Right kidney (tissue), 1 donor: ENCODE results near the gene AMMECR1.

Experiments used
- DNase-seq: peaks from one replicate; pipeline ENCODE4 v3.0.0-alpha.2; 2016

The AMMECR1 gene

GRCh38 chrX:110315551-110315950 lies 2.3 kb downstream of the AMMECR1 start:
- DNase-seq = no peak

DNA sequence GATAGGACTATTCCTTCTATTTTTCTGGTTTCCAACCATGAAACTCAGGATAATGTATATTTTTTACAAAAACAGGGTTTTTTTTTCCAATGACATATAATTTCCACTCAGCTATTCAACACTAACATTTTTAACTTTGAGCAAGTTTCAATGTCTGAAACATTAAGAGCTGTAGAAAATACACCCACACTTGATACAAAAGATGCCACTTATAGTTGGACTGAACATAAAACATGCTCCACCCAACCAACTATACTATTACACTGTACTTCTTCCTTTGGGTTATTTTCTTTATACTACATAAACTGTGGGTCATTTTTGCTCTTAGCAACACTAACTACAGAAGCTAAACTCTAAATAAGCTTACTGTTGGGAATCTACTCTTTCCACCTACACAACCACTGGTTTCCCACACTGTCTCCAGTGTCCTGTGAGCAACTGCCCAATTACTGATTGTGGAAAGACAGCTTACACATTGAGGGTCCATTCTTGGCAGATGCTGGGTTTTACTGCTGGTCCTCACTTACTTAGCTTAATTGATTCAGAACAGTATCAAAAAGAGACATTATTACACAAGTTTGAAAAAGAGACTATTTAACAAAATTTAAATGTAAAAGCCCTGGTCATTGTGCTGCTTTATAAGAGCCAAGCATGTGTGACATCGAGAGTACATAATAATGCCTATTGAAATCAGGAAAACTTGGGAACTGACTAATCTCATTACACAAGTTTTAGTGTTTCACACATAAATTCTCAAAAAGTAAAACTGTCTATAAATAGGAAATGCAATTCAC lies 6.3 kb downstream of the AMMECR1 start:
- DNase-seq = no peak

DNA sequence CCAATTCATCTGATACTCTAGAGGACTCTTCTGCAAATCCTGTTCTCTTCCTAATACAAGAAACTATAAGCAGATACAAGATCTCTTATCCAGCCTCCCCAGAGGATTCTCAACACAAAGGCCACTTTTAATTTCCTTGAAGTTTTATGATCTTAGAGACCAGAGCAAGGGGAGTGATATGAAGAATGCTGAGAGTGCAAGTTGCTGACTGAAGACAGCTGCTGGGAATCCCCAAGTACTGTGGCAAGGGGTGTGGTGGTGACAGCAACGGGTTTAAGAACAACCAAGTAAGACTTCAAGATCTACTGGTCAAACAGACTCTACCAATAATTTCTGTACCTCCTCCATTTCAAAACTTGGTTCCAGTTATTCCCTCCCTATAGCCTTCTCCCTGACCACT lies 7.0 kb downstream of the AMMECR1 start:
- no peak for DNase-seq

- DNase-seq = no peak
Observed at GRCh38 chrX:110310000-110310790, 7.7 kb downstream of the AMMECR1 start.

GRCh38 chrX:110308220-110308619 lies 9.7 kb downstream of the AMMECR1 start:
- no peak for DNase-seq

DNA sequence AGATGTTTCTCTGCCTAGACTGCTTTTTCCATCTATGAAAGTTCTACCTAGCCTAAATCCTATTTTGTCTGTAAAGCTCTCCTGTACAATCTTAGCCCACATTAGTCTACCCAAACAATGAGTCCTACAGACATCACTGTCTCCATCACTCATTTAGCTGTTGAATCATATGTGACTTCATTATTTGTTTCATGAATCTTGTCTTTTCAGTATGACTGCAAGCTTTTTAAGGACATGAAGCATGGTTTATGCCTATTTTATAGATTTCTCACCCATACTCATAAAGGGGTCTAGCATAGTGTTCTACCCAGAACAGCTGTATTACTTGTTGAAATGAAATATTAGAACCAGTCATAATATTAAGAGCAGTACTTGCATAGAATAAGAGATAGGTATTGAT lies 13.0 kb downstream of the AMMECR1 start:
- DNase-seq = no peak

DNA sequence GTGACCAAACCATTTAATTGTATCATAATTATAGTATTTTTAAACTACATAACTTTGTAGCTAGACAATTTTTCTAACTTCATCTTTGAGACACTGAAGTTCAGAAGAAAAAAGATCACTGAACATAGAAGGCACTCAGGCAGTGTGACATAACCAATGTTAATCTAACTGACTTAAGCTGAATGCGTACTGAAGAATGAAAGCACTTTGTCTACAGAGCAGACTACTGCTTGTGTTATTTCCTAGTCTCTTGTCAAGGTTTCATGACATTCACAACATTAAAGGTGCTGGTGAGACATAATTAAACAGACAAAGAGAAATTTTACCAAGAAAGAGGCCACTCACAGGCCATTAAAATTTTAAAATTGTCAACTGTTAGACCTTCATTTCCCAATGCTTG lies 13.5 kb downstream of the AMMECR1 start:
- no peak for DNase-seq

DNA sequence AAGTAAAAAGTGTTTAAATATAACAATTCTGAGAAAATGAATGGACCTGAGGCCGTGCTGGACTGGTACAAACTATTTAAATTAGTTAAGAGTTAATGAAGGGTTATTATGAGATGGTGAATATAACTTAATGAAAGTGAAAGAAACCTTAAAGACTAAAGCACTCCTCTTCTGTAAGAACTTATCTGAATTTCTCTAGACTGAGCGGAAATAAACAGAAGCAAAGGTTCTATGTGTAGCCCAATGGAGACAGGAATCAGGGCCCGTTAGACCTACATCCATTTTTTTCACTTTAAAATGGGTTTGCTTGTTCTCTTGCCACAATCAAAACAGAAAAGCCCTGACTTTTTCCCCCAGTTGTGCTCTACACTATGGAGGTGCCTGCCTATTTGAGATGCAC lies 14.9 kb downstream of the AMMECR1 start:
- DNase-seq = no peak

GRCh38 chrX:110301194-110301593 lies 16.7 kb downstream of the AMMECR1 start:
- no peak for DNase-seq

DNA sequence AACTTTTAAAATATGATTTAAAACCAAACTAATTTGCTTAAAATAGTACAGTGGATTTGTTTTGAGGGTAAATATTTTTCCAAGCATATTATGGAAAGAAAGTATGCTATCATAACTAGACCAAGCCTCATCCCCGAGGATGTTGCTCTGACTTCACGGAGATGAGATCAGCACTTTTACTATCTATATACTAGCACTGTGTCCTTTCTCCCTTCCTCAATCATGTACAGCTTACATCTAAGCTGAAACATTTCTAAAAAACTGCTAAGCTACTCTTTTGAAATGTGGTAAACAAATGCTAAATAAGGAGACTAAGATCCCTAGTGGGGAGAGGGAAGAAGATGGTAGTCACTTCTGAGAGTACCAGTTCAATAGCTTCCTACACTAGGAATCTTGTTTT lies 23.8 kb downstream of the AMMECR1 start:
- DNase-seq = no peak

GRCh38 chrX:110293658-110294057 lies 24.2 kb downstream of the AMMECR1 start:
- DNase-seq = no peak

DNA sequence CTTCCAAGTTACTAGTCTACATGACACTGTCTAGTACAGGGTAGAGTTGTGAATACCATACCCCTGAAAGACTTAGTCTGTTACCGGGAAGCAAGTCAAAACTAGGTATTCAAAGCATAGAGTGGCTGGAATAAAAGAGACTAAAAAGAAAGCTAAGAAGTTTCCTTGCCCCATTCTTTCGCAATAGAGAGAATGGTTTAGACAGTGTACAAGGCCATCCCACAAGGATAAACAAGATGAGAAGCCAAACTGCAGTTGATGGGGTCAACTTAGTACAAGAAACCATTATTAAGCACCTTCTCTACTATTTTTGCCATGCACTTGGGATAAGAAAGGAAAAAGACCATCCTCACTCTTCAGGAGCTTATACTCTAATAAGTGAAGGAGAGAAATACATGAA lies 30.3 kb downstream of the AMMECR1 start:
- no peak for DNase-seq

GRCh38 chrX:110286106-110286505 lies 31.8 kb downstream of the AMMECR1 start:
- no peak for DNase-seq

DNA sequence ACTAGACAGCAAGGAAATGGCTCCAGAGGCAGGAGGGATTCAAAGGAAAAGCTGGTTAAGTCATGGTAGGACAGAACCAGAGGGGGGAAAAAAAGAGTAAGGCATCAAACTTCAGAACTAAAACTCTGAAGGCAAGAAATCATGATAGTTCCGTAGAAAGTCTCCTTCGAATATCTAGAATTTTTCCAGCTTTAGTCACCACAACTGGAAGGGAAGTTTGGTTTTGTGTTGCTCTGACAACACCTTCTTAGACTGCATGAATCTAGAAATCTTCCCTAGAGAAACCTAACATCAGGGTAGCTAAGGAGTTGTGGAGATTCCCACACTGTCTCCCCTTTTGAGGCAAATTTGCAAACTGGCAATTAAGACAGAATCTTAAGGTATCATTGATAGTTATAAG lies 33.7 kb downstream of the AMMECR1 start:
- no peak for DNase-seq

GRCh38 chrX:110282922-110283321 lies 35.0 kb downstream of the AMMECR1 start:
- no peak for DNase-seq

DNA sequence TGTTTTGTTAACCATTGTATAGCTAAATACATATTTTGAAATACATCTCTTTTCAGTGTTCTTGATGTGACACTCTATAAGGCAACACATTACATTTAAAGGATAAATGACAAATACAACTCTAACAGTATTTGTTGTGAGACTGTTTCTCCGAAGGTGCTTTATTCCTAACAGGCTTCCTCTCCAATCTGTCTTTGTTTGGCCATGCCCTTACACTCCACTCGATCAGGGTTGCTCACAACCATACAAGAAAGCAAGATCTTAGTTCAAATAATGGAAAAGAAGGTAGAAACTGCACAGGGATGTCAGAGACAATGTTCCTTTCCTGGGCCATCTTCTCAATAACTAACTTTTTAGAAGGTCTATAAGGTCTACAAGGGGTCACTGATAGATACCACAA lies 36.5 kb downstream of the AMMECR1 start:
- no peak for DNase-seq

- no peak for DNase-seq
Observed at GRCh38 chrX:110280954-110281353, 36.9 kb downstream of the AMMECR1 start.

DNA sequence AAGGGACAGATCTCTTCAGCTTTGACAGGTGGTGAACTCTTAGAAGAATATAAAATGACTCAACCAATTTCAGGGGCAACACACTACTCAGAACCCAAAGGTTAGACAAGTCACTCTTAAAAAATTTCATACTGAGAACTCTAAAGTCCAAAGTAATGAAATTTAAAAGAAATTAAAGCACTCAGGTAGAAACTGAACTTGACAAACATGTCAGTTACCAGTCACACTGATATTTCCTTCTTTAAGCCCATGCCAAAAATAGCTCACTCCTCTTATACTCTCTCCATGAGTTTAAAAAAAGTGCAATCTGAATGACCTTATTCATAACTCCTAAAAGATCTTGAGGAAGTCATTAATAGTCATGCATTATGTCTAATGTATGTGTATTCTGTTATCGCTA lies 40.3 kb downstream of the AMMECR1 start:
- DNase-seq = no peak

DNA sequence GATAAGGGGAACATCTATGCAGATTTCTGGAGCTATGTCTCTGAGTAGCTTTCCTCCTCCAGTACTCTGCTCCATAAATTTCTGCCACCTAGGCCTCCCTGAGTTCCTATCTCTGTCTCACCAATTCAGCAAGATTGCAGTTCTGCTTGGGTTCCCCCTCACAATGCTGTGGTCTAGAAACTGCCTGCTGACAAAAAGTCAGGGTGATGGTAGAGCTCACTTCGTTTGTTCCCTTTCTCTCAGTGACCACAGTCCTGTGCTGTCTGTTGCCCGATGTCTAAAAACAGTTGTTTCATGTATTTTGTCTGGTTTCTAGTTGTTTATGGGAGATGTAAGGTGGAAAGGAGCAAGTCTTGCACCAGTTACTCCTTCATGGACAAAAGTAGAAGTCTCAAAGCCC lies 41.1 kb downstream of the AMMECR1 start:
- no peak for DNase-seq

DNA sequence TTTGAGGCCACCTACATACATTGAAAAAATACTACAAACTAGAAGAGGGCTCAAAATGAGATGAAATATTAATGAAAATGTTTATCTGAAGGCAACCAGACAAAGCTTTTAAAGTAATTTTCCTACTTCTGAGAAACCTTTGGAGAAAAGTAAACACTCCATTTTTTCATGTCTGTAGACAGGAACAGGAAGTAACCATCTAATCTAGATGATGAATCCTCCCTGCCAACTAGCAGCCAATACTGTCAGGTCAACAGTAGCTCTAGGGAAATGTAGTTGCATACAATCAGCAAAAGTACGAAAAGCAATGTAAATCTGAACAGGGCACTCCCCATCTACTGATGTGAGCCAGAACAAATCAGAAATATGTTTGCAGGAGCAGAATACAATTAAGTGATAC lies 49.0 kb downstream of the AMMECR1 start:
- no peak for DNase-seq

GRCh38 chrX:110268395-110268794 lies 49.5 kb downstream of the AMMECR1 start:
- DNase-seq = no peak

- no peak for DNase-seq
Observed at GRCh38 chrX:110267874-110268273, 50.0 kb downstream of the AMMECR1 start.

DNA sequence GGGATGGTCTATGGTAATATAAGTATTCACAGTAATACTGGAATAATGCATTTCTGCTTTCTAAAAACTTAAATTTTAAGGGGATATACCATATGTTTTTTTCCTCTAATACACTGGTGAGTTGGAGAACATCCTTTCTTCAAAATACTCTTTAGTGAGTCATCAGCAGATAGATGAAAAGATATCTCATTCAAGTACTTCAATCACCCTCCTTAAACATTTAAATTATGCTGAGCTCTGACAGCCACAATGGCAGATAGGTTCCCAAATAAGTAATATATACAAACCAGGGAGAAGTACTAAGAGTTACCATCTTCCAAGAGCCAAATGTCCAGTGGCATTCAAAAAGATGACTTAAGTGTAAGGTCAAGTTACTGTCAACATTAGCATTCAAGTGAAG lies 52.2 kb downstream of the AMMECR1 start:
- no peak for DNase-seq

- no peak for DNase-seq
Observed at GRCh38 chrX:110259117-110259516, 58.8 kb downstream of the AMMECR1 start.
